Fibroblast of lung (primary cell): Measurements from ENCODE around the gene MTA2.

ENCODE experiments used
- CTCF ChIP-seq, 2 donors: IDR thresholded peaks in 1 of 2; conservative IDR thresholded peaks in 1 of 2; 1 replicate in 1 of 2; 2 replicates in 1 of 2; pipeline ENCODE4 v1.5.1; 2011 to 2012; ENCODE audit warnings: low read length in 2 of 2, control low read depth in 1 of 2, inconsistent platforms in 1 of 2, low read depth in 1 of 2, mild to moderate bottlenecking in 1 of 2
- EZH2 ChIP-seq: IDR thresholded peaks from 2 replicates; pipeline ENCODE4 v1.5.1; 2012; ENCODE audit warnings: low read length, control low read depth, mild to moderate bottlenecking; ENCODE audit errors: missing control alignments

GRCh38 chr11:62553839-62554361 is 47.8 kb downstream of the MTA2 start:
- TF ChIP-seq CTCF (conservative IDR thresholded peaks at IDR 0.05 in 1 of 2, IDR thresholded peaks at IDR 0.05 in 1 of 2; ENCODE audit: low read depth in 1 of 2, low read length in 2 of 2) (no peak), EZH2 (no peak)
